HG03097 (cell line): ENCODE measurements around the gene DTYMK.

Experiments used
- ATAC-seq: cut with Tn5 transposase; IDR thresholded peaks from one replicate; pipeline ENCODE4 v1.9.1; 2021; ENCODE audit not compliant: unreplicated experiment, low FRiP score

DTYMK gene

GRCh38 chr2:241652722-241653121 is 33.9 kb downstream of the DTYMK start:
- ATAC-seq, result no peak

- ATAC-seq, result no peak
These were observed 34.5 kb downstream of the DTYMK start for GRCh38 chr2:241652142-241652541.

- no peak for ATAC-seq
These were observed 36.7 kb downstream of the DTYMK start for GRCh38 chr2:241649927-241650326.

- no peak for ATAC-seq
These were observed 37.2 kb downstream of the DTYMK start for GRCh38 chr2:241649404-241649803.

- no peak for ATAC-seq
These were observed 38.2 kb downstream of the DTYMK start for GRCh38 chr2:241648453-241648852.

GRCh38 chr2:241645915-241646645 is 40.5 kb downstream of the DTYMK start:
- ATAC-seq, result no peak

- no peak for ATAC-seq
These were observed 41.3 kb downstream of the DTYMK start for GRCh38 chr2:241645056-241645914.

GRCh38 chr2:241641631-241642030 is 45.0 kb downstream of the DTYMK start:
- no peak for ATAC-seq

GRCh38 chr2:241640165-241640795 is 46.3 kb downstream of the DTYMK start:
- ATAC-seq, result no peak

GRCh38 chr2:241639385-241639784 is 47.2 kb downstream of the DTYMK start:
- no peak for ATAC-seq

GRCh38 chr2:241638940-241639339 is 47.7 kb downstream of the DTYMK start:
- ATAC-seq, result no peak

GRCh38 chr2:241637795-241638660 is 48.6 kb downstream of the DTYMK start:
- peak; percentile 2 for ATAC-seq

GRCh38 chr2:241637018-241637794 is 49.4 kb downstream of the DTYMK start, which contains the start of the genes ATG4B and THAP4:
Gene ATG4B, plus strand, starts transcription at chr2:241637693. Its CDS starts 22 bp downstream, at chr2:241637715.
Gene THAP4, minus strand, starts transcription at chr2:241637158. Its CDS starts 141 bp downstream, at chr2:241637017.
- peak; percentile 68 for ATAC-seq

- ATAC-seq, result peak; percentile 24
These were observed 50.2 kb downstream of the DTYMK start for GRCh38 chr2:241636182-241637017.

- no peak for ATAC-seq
These were observed 50.9 kb downstream of the DTYMK start for GRCh38 chr2:241635756-241636155.

GRCh38 chr2:241633561-241633960 is 53.1 kb downstream of the DTYMK start:
- ATAC-seq, result no peak

- no peak for ATAC-seq
These were observed 53.9 kb downstream of the DTYMK start for GRCh38 chr2:241632478-241633325.
